Natural killer cell treated with Interleukin-12 subunit alpha and Interleukin-12 subunit beta and Interleukin-15 and Interleukin-18, amount 100 ng/mL, for 72 hours (primary cell): ENCODE results near the gene IFI6. TPM values are rescaled to one million over a fixed set of nuclear protein-coding genes. Genes with fewer than 3 reads are reported as not detected.
"Not testable (repeated sequence)": the region's sequence is repeated elsewhere in the genome, so short reads cannot be mapped to it uniquely, and the experiment has no call there.

Source experiments
- ATAC-seq, 2 donors: fragments of 150-1000 bp; cut with Tn5 transposase in 1 of 2; sonication (Bioruptor Pico), chemical (Tn5 transposase) in 1 of 2; 2 replicates each; pipeline ENCODE4 v1.10.0; 2021
- DNase-seq: peaks from one replicate; pipeline ENCODE4 v3.0.0; 2022; ENCODE audit warnings: low spot score
- H3K27ac Mint-ChIP-seq, 2 donors: 1 replicate in 1 of 2; 2 replicates in 1 of 2; pipeline ENCODE4 v1.8.0; 2022; ENCODE audit warnings: mixed read lengths in 2 of 2, mild to moderate bottlenecking in 1 of 2, moderate library complexity in 1 of 2
- H3K27me3 Mint-ChIP-seq, 2 donors: 1 replicate in 1 of 2; 2 replicates in 1 of 2; pipeline ENCODE4 v1.8.0; 2022; ENCODE audit warnings: mixed read lengths in 2 of 2
- H3K36me3 Mint-ChIP-seq: one replicate; pipeline ENCODE4 v1.8.0; 2022; ENCODE audit warnings: mixed read lengths
- H3K4me1 Mint-ChIP-seq, 2 donors: 1 replicate in 1 of 2; 2 replicates in 1 of 2; pipeline ENCODE4 v1.8.0; 2022; ENCODE audit warnings: low read depth in 2 of 2, mixed read lengths in 2 of 2, mild to moderate bottlenecking in 1 of 2
- H3K4me3 Mint-ChIP-seq: one replicate; pipeline ENCODE4 v1.8.0; 2022; ENCODE audit warnings: mixed read lengths
- H3K9me3 Mint-ChIP-seq: 2 replicates; pipeline ENCODE4 v1.8.0; 2022; ENCODE audit warnings: mixed read lengths
- total RNA-seq, 2 donors: library from RNA; stranded (reverse); gene quantifications; one replicate each; pipeline ENCODE4 v1.2.3, GENCODE V29; 2022

Gene IFI6
- total RNA-seq, 2 donors from 2014 or later: 42.8 to 45.4 TPM

GRCh38 chr1:27650539-27651175, 21.3 kb downstream of the IFI6 start:
- Mint-ChIP-seq H3K4me1 (peaks cover 19 to 26% of the 10 kb centered on the region in 2 donors), H3K4me3 (peak overlapping the region; percentile 28), H3K27ac (peak overlapping the region; percentile 52 to 89)

GRCh38 chr1:27650171-27650538, 21.8 kb downstream of the IFI6 start:
- H3K9me3 Mint-ChIP-seq: no peaks in the 10 kb centered on the region
- H3K4me1 Mint-ChIP-seq: peaks cover 22 to 26% of the 10 kb centered on the region in 2 donors
- peak in 1 of 2 donors; percentile 11 for ATAC-seq
- peak overlapping the region; percentile 28 for H3K4me3 Mint-ChIP-seq
- H3K27ac Mint-ChIP-seq: peak overlapping the region; percentile 52 to 89
- H3K36me3 Mint-ChIP-seq: no peaks in the 10 kb centered on the region
- peak; percentile 44 for DNase-seq
- H3K27me3 Mint-ChIP-seq: no peaks in the 10 kb centered on the region

More at GRCh38 chr1:27650539-27651175, 21.3 kb downstream of the IFI6 start:
- peak; percentile 42 for DNase-seq
- no peaks in the 10 kb centered on the region for H3K36me3 Mint-ChIP-seq
- no peaks in the 10 kb centered on the region for H3K27me3 Mint-ChIP-seq
- ATAC-seq: peak in 1 of 2 donors; percentile 45
- H3K9me3 Mint-ChIP-seq: no peaks in the 10 kb centered on the region

- Mint-ChIP-seq H3K27me3 (no peaks in the 10 kb centered on the region), H3K36me3 (no peaks in the 10 kb centered on the region), H3K4me1 (peaks cover 24 to 25% of the 10 kb centered on the region in 2 donors), H3K4me3 (no peak overlapping the region), H3K9me3 (no peaks in the 10 kb centered on the region), H3K27ac (no peak overlapping the region)
- ATAC-seq (no peak), DNase-seq (peak; percentile 34)
Measured at GRCh38 chr1:27649306-27649635, 22.7 kb downstream of the IFI6 start.

- no peak for DNase-seq
- H3K36me3 Mint-ChIP-seq: no peaks in the 10 kb centered on the region
- no peak for ATAC-seq
- no peaks in the 10 kb centered on the region for H3K9me3 Mint-ChIP-seq
- no peak overlapping the region for H3K4me3 Mint-ChIP-seq
- H3K27ac Mint-ChIP-seq: no peak overlapping the region
- H3K4me1 Mint-ChIP-seq: peaks cover 29 to 30% of the 10 kb centered on the region in 2 donors
- no peaks in the 10 kb centered on the region for H3K27me3 Mint-ChIP-seq
Measured at GRCh38 chr1:27648602-27649305, 23.2 kb downstream of the IFI6 start.

GRCh38 chr1:27647328-27647727, 24.7 kb downstream of the IFI6 start:
- Mint-ChIP-seq H3K36me3 (no peaks in the 10 kb centered on the region), H3K4me3 (no peak overlapping the region), H3K4me1 (peaks cover 34 to 36% of the 10 kb centered on the region in 2 donors), H3K27me3 (no peaks in the 10 kb centered on the region), H3K27ac (no peak overlapping the region), H3K9me3 (no peaks in the 10 kb centered on the region)
- no peak for ATAC-seq
- no peak for DNase-seq

GRCh38 chr1:27646676-27647075, 25.3 kb downstream of the IFI6 start:
- peak overlapping the region; percentile 26 to 65 for H3K27ac Mint-ChIP-seq
- peaks cover 29 to 36% of the 10 kb centered on the region in 2 donors for H3K4me1 Mint-ChIP-seq
- H3K27me3 Mint-ChIP-seq: no peaks in the 10 kb centered on the region
- no peaks in the 10 kb centered on the region for H3K36me3 Mint-ChIP-seq
- DNase-seq (peak; percentile 18), ATAC-seq (no peak)
- no peaks in the 10 kb centered on the region for H3K9me3 Mint-ChIP-seq
- no peak overlapping the region for H3K4me3 Mint-ChIP-seq

- Mint-ChIP-seq H3K27ac (peak overlapping the region in 1 of 2 donors; percentile 26), H3K9me3 (no peaks in the 10 kb centered on the region), H3K4me1 (peaks cover 21 to 23% of the 10 kb centered on the region in 2 donors), H3K27me3 (no peaks in the 10 kb centered on the region), H3K4me3 (no peak overlapping the region), H3K36me3 (no peaks in the 10 kb centered on the region)
- no peak for ATAC-seq
- DNase-seq: peak; percentile 46
Measured at GRCh38 chr1:27645071-27645415, 26.9 kb downstream of the IFI6 start.

GRCh38 chr1:27644369-27645070, 27.5 kb downstream of the IFI6 start:
- DNase-seq (peak; percentile 0), ATAC-seq (no peak)
- H3K27ac Mint-ChIP-seq: peak overlapping the region; percentile 67 to 90
- no peaks in the 10 kb centered on the region for H3K9me3 Mint-ChIP-seq
- H3K27me3 Mint-ChIP-seq: no peaks in the 10 kb centered on the region
- no peaks in the 10 kb centered on the region for H3K36me3 Mint-ChIP-seq
- H3K4me1 Mint-ChIP-seq: peaks cover 19 to 21% of the 10 kb centered on the region in 2 donors
- H3K4me3 Mint-ChIP-seq: no peak overlapping the region

- Mint-ChIP-seq H3K4me3 (no peak overlapping the region), H3K4me1 (peaks cover 19 to 27% of the 10 kb centered on the region in 2 donors), H3K9me3 (no peaks in the 10 kb centered on the region), H3K27ac (peak overlapping the region; percentile 67 to 90), H3K27me3 (no peaks in the 10 kb centered on the region), H3K36me3 (no peaks in the 10 kb centered on the region)
- DNase-seq (peak; percentile 81), ATAC-seq (peak; percentile 93)
Measured at GRCh38 chr1:27643600-27644368, 28.2 kb downstream of the IFI6 start.

- H3K27me3 Mint-ChIP-seq, H3K4me3 Mint-ChIP-seq, ATAC-seq, H3K9me3 Mint-ChIP-seq, H3K36me3 Mint-ChIP-seq, DNase-seq: not testable (repeated sequence)
- peak overlapping the region in 1 of 2 donors; percentile 53 for H3K27ac Mint-ChIP-seq
- H3K4me1 Mint-ChIP-seq: peaks cover 35 to 40% of the 10 kb centered on the region in 2 donors
Measured at GRCh38 chr1:27640514-27640913, 31.5 kb downstream of the IFI6 start.

GRCh38 chr1:27638805-27639204, 33.2 kb downstream of the IFI6 start:
- Mint-ChIP-seq H3K4me3 (no peak overlapping the region), H3K9me3 (no peaks in the 10 kb centered on the region), H3K4me1 (peaks cover 31 to 42% of the 10 kb centered on the region in 2 donors), H3K27me3 (no peaks in the 10 kb centered on the region), H3K27ac (no peak overlapping the region), H3K36me3 (no peaks in the 10 kb centered on the region)
- ATAC-seq: no peak
- no peak for DNase-seq

GRCh38 chr1:27638047-27638734, 33.8 kb downstream of the IFI6 start:
- Mint-ChIP-seq H3K27ac (peak overlapping the region; percentile 1 to 4), H3K4me1 (peaks cover 32 to 42% of the 10 kb centered on the region in 2 donors), H3K4me3 (no peak overlapping the region), H3K9me3 (no peaks in the 10 kb centered on the region), H3K27me3 (no peaks in the 10 kb centered on the region), H3K36me3 (no peaks in the 10 kb centered on the region)
- no peak for ATAC-seq
- DNase-seq: no peak
